Neutrophil (primary cell): Measurements from ENCODE around the gene MTHFR.

Experiments
- H3K27ac ChIP-seq: fragments of 200-600 bp; sonication (generic); 2 replicates; pipeline ENCODE4 v1.5.1; 2016; ENCODE audit warnings: mild to moderate bottlenecking, moderate library complexity
- H3K27me3 ChIP-seq: fragments of 200-600 bp; sonication (generic); 2 replicates; pipeline ENCODE4 v1.6.0; 2016; ENCODE audit warnings: mild to moderate bottlenecking
- H3K36me3 ChIP-seq: fragments of 200-600 bp; sonication (generic); 2 replicates; pipeline ENCODE4 v1.5.1; 2017
- H3K4me1 ChIP-seq, 2 experiments: fragments of 200-600 bp in 1 of 2; sonication (generic) in 1 of 2; 1 replicate in 1 of 2; 2 replicates in 1 of 2; pipeline versions ENCODE4 v1.5.1 to v1.6.1; 2013 to 2016; ENCODE audit warnings: low read depth in 1 of 2, low read length in 1 of 2, mild to moderate bottlenecking in 1 of 2, moderate library complexity in 1 of 2; ENCODE audit not compliant: control insufficient read depth in 1 of 2, insufficient read depth in 1 of 2
- H3K4me3 ChIP-seq, 2 experiments: fragments of 200-600 bp in 1 of 2; sonication (generic) in 1 of 2; 1 replicate in 1 of 2; 2 replicates in 1 of 2; pipeline ENCODE4 v1.5.1; 2013 to 2016; ENCODE audit warnings: low read depth in 1 of 2, low read length in 1 of 2, mild to moderate bottlenecking in 1 of 2, moderate library complexity in 1 of 2
- H3K9me3 ChIP-seq: fragments of 200-600 bp; sonication (generic); 2 replicates; pipeline ENCODE4 v1.5.1; 2016
- CTCF ChIP-seq: fragments of 200-600 bp; sonication (generic); IDR thresholded peaks from 2 replicates; pipeline ENCODE4 v1.5.1; 2016; ENCODE audit warnings: antibody characterized with exemption

The MTHFR gene

GRCh38 chr1:11839727-11840705 lies 34.3 kb upstream of the MTHFR start:
- no peaks in the 10 kb centered on the region for H3K27me3 ChIP-seq
- no peak for TF ChIP-seq CTCF
- H3K27ac ChIP-seq: no peak overlapping the region
- H3K4me1 ChIP-seq: peaks cover 22 to 24% of the 10 kb centered on the region in 2 experiments
- H3K9me3 ChIP-seq: no peaks in the 10 kb centered on the region
- H3K36me3 ChIP-seq: peaks cover 66% of the 10 kb centered on the region
- H3K4me3 ChIP-seq: no peak overlapping the region

- Histone ChIP-seq H3K9me3 (no peaks in the 10 kb centered on the region), H3K27me3 (no peaks in the 10 kb centered on the region), H3K4me1 (peaks cover 19% of the 10 kb centered on the region in 2 experiments), H3K4me3 (no peak overlapping the region), H3K27ac (no peak overlapping the region), H3K36me3 (peaks cover 74% of the 10 kb centered on the region)
- peak; percentile 92 for TF ChIP-seq CTCF
Measured at GRCh38 chr1:11838349-11839272, 32.8 kb upstream of the MTHFR start.

- Histone ChIP-seq H3K9me3 (no peaks in the 10 kb centered on the region), H3K27ac (no peak overlapping the region), H3K4me1 (peaks cover 11 to 12% of the 10 kb centered on the region in 2 experiments), H3K4me3 (no peak overlapping the region), H3K27me3 (no peaks in the 10 kb centered on the region), H3K36me3 (peaks cover 81% of the 10 kb centered on the region)
- no peak for TF ChIP-seq CTCF
Measured at GRCh38 chr1:11837767-11838348, 32.1 kb upstream of the MTHFR start.

GRCh38 chr1:11836955-11837766 lies 31.4 kb upstream of the MTHFR start:
- H3K36me3 ChIP-seq: peaks cover 86% of the 10 kb centered on the region
- H3K27me3 ChIP-seq: no peaks in the 10 kb centered on the region
- no peaks in the 10 kb centered on the region for H3K9me3 ChIP-seq
- TF ChIP-seq CTCF: no peak
- no peak overlapping the region for H3K27ac ChIP-seq
- H3K4me1 ChIP-seq: peaks cover 4 to 5% of the 10 kb centered on the region in 2 experiments
- no peak overlapping the region for H3K4me3 ChIP-seq
